H9 (cell line): Measurements from ENCODE around the gene PTPRN2. TPM values are rescaled to one million over a fixed set of nuclear protein-coding genes. Genes with fewer than 3 reads are reported as not detected.

Experiments
- DNase-seq: peaks from one replicate; pipeline ENCODE4 v3.0.0-alpha.2; 2017
- H2AFZ ChIP-seq: one replicate; pipeline ENCODE4 v1.6.1; 2013; ENCODE audit warnings: mild to moderate bottlenecking, low read length, control low read depth, moderate library complexity
- H2AK5ac ChIP-seq: 2 replicates; pipeline ENCODE4 v1.6.1; 2013; ENCODE audit warnings: low read length, control low read depth, mixed read lengths; ENCODE audit not compliant: insufficient read length
- H2BK120ac ChIP-seq: one replicate; pipeline ENCODE4 v1.6.1; 2013; ENCODE audit warnings: low read depth, mild to moderate bottlenecking, low read length, control low read depth, inconsistent platforms; ENCODE audit not compliant: poor library complexity, severe bottlenecking
- H2BK12ac ChIP-seq: 2 replicates; pipeline ENCODE4 v1.6.1; 2013; ENCODE audit warnings: low read length, control low read depth, mixed read lengths, low read depth; ENCODE audit not compliant: insufficient read length
- H2BK15ac ChIP-seq: 2 replicates; pipeline ENCODE4 v1.6.1; 2013; ENCODE audit warnings: low read depth, low read length, control low read depth
- H2BK20ac ChIP-seq: one replicate; pipeline ENCODE4 v1.6.1; 2013; ENCODE audit warnings: low read depth, mild to moderate bottlenecking, low read length, control low read depth, inconsistent platforms; ENCODE audit not compliant: poor library complexity, severe bottlenecking
- H2BK5ac ChIP-seq: 2 replicates; pipeline ENCODE4 v1.6.1; 2013; ENCODE audit warnings: low read length, control low read depth, mixed read lengths; ENCODE audit not compliant: insufficient read length
- H3K14ac ChIP-seq: 2 replicates; pipeline ENCODE4 v1.6.1; 2013; ENCODE audit warnings: low read length, control low read depth; ENCODE audit not compliant: insufficient read depth
- H3K18ac ChIP-seq: 2 replicates; pipeline ENCODE4 v1.6.1; 2013; ENCODE audit warnings: low read depth, mild to moderate bottlenecking, mixed read lengths, low read length, control low read depth; ENCODE audit not compliant: insufficient read length
- H3K23ac ChIP-seq: 2 replicates; pipeline ENCODE4 v1.6.1; 2013; ENCODE audit warnings: low read length, control low read depth, mixed read lengths, low read depth; ENCODE audit not compliant: insufficient read length
- H3K23me2 ChIP-seq: 2 replicates; pipeline ENCODE4 v1.6.1; 2013; ENCODE audit warnings: low read depth, mild to moderate bottlenecking, mixed read lengths, low read length, control low read depth; ENCODE audit not compliant: insufficient read length, poor library complexity, severe bottlenecking
- H3K27ac ChIP-seq: 2 replicates; pipeline ENCODE4 v1.5.1; 2013; ENCODE audit warnings: low read length, control low read depth, mixed read lengths, low read depth; ENCODE audit not compliant: insufficient read length
- H3K27me3 ChIP-seq: 2 replicates; pipeline ENCODE4 v1.6.1; 2013; ENCODE audit warnings: low read length, control low read depth, inconsistent platforms; ENCODE audit not compliant: insufficient read depth
- H3K4ac ChIP-seq: 2 replicates; pipeline ENCODE4 v1.6.1; 2013; ENCODE audit warnings: low read depth, mild to moderate bottlenecking, control low read depth, inconsistent platforms, low read length, moderate library complexity
- H3K4me1 ChIP-seq: 2 replicates; pipeline ENCODE4 v1.6.1; 2013; ENCODE audit warnings: low read length, control low read depth, inconsistent platforms; ENCODE audit not compliant: insufficient read depth
- H3K4me2 ChIP-seq: 2 replicates; pipeline ENCODE4 v1.6.1; 2013; ENCODE audit warnings: low read length, control low read depth, mixed read lengths; ENCODE audit not compliant: insufficient read length, insufficient read depth
- H3K56ac ChIP-seq: 2 replicates; pipeline ENCODE4 v1.6.1; 2013; ENCODE audit warnings: low read depth, mild to moderate bottlenecking, mixed read lengths, low read length, control low read depth; ENCODE audit not compliant: insufficient read length
- H3K79me1 ChIP-seq: 2 replicates; pipeline ENCODE4 v1.6.1; 2013; ENCODE audit warnings: low read depth, mild to moderate bottlenecking, moderate library complexity, low read length, control low read depth, inconsistent platforms; ENCODE audit not compliant: insufficient read depth, poor library complexity, severe bottlenecking
- H3K79me2 ChIP-seq: 2 replicates; pipeline ENCODE4 v1.6.1; 2013; ENCODE audit warnings: low read length, control low read depth, inconsistent platforms; ENCODE audit not compliant: insufficient read depth
- H3K9ac ChIP-seq: 2 replicates; pipeline ENCODE4 v1.6.1; 2013; ENCODE audit warnings: low read length, control low read depth, mixed read lengths; ENCODE audit not compliant: insufficient read length; ENCODE audit errors: extremely low read depth
- H3K9me3 ChIP-seq: one replicate; pipeline ENCODE4 v1.6.1; 2013; ENCODE audit warnings: low read depth, low read length, inconsistent platforms; ENCODE audit not compliant: control insufficient read depth
- H3T11ph ChIP-seq: one replicate; pipeline ENCODE4 v1.6.1; 2013; ENCODE audit warnings: mild to moderate bottlenecking, low read length, control low read depth, inconsistent platforms
- H4K20me1 ChIP-seq: one replicate; pipeline ENCODE4 v1.6.1; 2013; ENCODE audit not compliant: control insufficient read depth, insufficient read length, insufficient read depth
- H4K5ac ChIP-seq: 2 replicates; pipeline ENCODE4 v1.6.1; 2013; ENCODE audit warnings: low read depth, mild to moderate bottlenecking, mixed read lengths, low read length, control low read depth; ENCODE audit not compliant: insufficient read length
- H4K8ac ChIP-seq: replicated peaks from 2 replicates; pipeline ENCODE4 v1.6.1; 2013; ENCODE audit warnings: low read length, control low read depth, mixed read lengths, low read depth; ENCODE audit not compliant: insufficient read length
- H4K91ac ChIP-seq: 2 replicates; pipeline ENCODE4 v1.6.1; 2013; ENCODE audit warnings: low read depth, mild to moderate bottlenecking, moderate library complexity, mixed read lengths, low read length, control low read depth; ENCODE audit not compliant: insufficient read length
- H3K27ac Mint-ChIP-seq, 3 experiments: 2 replicates in 2 of 3; 3 replicates in 1 of 3; pipeline ENCODE4 v1.8.0; 2020 to 2021; ENCODE audit warnings: mixed read lengths in 3 of 3, mild to moderate bottlenecking in 1 of 3, moderate library complexity in 1 of 3
- H3K27me3 Mint-ChIP-seq: 2 replicates; pipeline ENCODE4 v1.8.0; 2021; ENCODE audit warnings: low read depth, mild to moderate bottlenecking, moderate library complexity, mixed read lengths
- H3K36me3 Mint-ChIP-seq, 3 experiments: 2 replicates in 2 of 3; 3 replicates in 1 of 3; pipeline ENCODE4 v1.8.0; 2020 to 2021; ENCODE audit warnings: low read depth in 3 of 3, mixed read lengths in 3 of 3; ENCODE audit not compliant: insufficient read depth in 1 of 3
- H3K4me1 Mint-ChIP-seq, 2 experiments: 2 replicates each; pipeline ENCODE4 v1.8.0; 2020; ENCODE audit warnings: mixed read lengths in 2 of 2
- H3K4me3 Mint-ChIP-seq, 2 experiments: 2 replicates in 1 of 2; 3 replicates in 1 of 2; pipeline ENCODE4 v1.8.0; 2020 to 2021; ENCODE audit warnings: mild to moderate bottlenecking in 2 of 2, mixed read lengths in 2 of 2, moderate library complexity in 1 of 2
- H3K9me3 Mint-ChIP-seq, 2 experiments: 2 replicates in 1 of 2; 3 replicates in 1 of 2; pipeline ENCODE4 v1.8.0; 2020; ENCODE audit warnings: mild to moderate bottlenecking in 2 of 2, mixed read lengths in 2 of 2, moderate library complexity in 1 of 2
- CTCF ChIP-seq: fragments of 200-600 bp; sonication (generic); conservative IDR thresholded peaks from 3 replicates; pipeline ENCODE4 v1.8.0; 2021; ENCODE audit warnings: antibody characterized with exemption, mild to moderate bottlenecking
- WGBS: extraction: QIAGEN DNeasy Blood & Tissue Kit; methylation state at CpG from one replicate; pipeline ENCODE4 v1.1.7; 2013; ENCODE audit warnings: missing lambda C conversion rate, low lambda C conversion rate, mixed read lengths; ENCODE audit not compliant: insufficient read length; ENCODE audit errors: extremely low coverage; 5-methylcytosine and 5-hydroxymethylcytosine counted together
- total RNA-seq: library from RNA; stranded (reverse); gene quantifications from 2 replicates; pipeline ENCODE4 v1.2.1, GENCODE V29; 2021

The PTPRN2 gene
- total RNA-seq, 1 experiment from 2014 or later, result 5.2 TPM

DNA sequence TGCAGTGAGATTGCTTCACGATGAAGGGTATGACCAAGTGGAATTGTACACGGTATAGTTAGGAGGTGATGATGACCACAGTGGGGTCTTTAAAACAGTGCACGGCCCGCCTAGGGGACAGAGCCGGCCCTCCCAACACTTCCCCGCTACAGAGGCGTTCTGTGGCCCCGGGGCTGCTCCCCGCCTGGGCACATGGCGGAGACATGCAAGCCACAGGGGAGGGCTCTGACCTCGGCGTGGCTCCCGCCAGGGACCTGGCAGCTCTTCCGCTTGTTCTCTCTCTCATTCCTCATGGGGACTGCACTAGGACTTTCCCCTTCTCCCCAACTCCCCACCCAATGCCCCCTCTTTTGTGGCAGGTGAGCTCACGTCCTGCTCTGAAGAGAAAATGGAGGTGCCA lies 857.0 kb downstream of the PTPRN2 start:
- Histone ChIP-seq H2BK20ac (no peak overlapping the region), H3T11ph (no peak overlapping the region), H3K79me2 (no peaks in the 10 kb centered on the region), H3K18ac (no peak overlapping the region), H3K4me1 (no peaks in the 10 kb centered on the region), H2AFZ (no peak overlapping the region), H3K56ac (no peak overlapping the region), H2BK12ac (no peak overlapping the region), H4K5ac (no peak overlapping the region), H3K9me3 (no peaks in the 10 kb centered on the region), H2BK15ac (no peak overlapping the region), H3K4me2 (no peak overlapping the region), H3K23ac (no peak overlapping the region), H3K79me1 (no peaks in the 10 kb centered on the region), H4K20me1 (no peaks in the 10 kb centered on the region), H4K8ac (no peak overlapping the region), H3K27ac (no peak overlapping the region), H3K27me3 (peaks cover 21% of the 10 kb centered on the region; the same call in 1 of the 2 replicates), H3K23me2 (no peaks in the 10 kb centered on the region), H3K4ac (no peak overlapping the region), H2BK120ac (no peak overlapping the region), H2AK5ac (no peak overlapping the region), H2BK5ac (no peak overlapping the region), H3K9ac (no peak overlapping the region), H3K14ac (no peak overlapping the region), H4K91ac (no peak overlapping the region)
- Mint-ChIP-seq H3K9me3 (no peaks in the 10 kb centered on the region; a peak in 1 of 5 replicates), H3K27me3 (peaks cover 81% of the 10 kb centered on the region), H3K4me1 (peaks cover 5 to 11% of the 10 kb centered on the region in 2 experiments), H3K36me3 (no peaks in the 10 kb centered on the region), H3K27ac (no peak overlapping the region), H3K4me3 (peak overlapping the region in 1 of 2 experiments; percentile 54; a peak in 2 of 5 replicates)
- TF ChIP-seq CTCF, result no peak
- no peak for DNase-seq
- no CpG with 5 or more reads among the region's 15 CpGs for WGBS
